GM21825 (cell line): ENCODE measurements around the gene PTBP2.

Experiments
- ATAC-seq: cut with Tn5 transposase; IDR thresholded peaks from one replicate; pipeline ENCODE4 v1.9.1; 2021; ENCODE audit warnings: mild to moderate bottlenecking, moderate library complexity; ENCODE audit not compliant: unreplicated experiment

Gene PTBP2, protein sequence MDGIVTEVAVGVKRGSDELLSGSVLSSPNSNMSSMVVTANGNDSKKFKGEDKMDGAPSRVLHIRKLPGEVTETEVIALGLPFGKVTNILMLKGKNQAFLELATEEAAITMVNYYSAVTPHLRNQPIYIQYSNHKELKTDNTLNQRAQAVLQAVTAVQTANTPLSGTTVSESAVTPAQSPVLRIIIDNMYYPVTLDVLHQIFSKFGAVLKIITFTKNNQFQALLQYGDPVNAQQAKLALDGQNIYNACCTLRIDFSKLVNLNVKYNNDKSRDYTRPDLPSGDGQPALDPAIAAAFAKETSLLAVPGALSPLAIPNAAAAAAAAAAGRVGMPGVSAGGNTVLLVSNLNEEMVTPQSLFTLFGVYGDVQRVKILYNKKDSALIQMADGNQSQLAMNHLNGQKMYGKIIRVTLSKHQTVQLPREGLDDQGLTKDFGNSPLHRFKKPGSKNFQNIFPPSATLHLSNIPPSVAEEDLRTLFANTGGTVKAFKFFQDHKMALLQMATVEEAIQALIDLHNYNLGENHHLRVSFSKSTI

DNA sequence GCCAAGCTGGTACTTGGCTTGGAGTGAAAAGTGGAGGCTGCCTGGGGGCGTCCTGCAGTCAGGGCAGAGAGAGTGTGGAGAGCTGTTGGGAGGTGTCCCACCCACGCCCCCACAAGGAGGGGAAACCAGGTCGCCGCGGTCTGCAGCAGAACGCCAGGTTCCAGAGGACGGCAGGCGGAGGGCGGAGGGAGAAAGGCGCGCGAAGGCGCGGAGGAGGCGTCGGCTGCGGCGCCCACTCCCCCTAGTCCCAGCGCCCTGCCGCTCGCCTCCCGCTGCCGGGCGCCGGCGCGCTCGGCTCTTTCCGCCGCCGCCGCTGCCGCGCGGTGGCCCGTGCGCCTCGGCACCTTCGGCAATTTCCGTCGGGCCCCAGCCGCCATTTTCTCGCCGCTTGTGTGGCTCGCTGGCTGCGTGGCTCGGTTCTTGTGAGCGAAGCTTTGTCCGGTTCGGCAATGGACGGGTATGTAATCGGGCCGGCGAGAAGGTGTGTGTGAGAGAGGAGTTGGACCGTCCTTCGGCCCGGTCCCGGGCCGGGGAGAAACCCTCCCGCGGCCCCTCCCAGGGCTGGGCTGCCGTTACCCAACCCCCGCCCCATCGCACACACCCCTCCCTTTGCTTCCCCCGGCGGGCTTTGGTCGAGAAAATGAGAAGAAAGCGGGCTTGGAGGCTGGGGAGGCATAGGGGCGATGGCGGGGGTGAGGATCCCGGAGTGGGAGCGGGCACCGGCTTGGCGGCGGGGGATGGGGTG, at the start of gene PTBP2:
Gene PTBP2, plus strand, starts transcription at position 369 of the 745 bp plus-strand sequence. Its CDS starts 81 bp downstream, at position 450.
- peak; percentile 94 for ATAC-seq

DNA sequence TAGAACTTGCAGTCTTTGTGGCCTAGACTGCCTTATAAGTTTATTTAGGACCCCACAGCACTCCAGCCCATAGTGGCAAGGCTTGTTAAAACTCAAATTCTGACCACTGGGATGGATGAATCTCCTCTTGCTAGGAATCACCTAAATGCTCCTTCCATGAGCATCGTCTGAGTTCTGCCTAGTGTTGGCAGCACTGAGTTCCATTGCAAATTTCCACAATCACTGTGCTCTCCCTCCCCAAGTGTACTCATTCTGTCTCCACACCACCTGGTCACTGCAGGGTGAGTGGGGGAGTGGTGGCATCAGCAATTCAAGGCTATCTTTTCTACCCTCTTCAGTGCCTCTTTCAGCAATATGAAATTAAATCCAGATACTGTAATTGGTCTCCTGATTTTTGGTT, 46.7 kb upstream of the PTBP2 start:
- no peak for ATAC-seq

GRCh38 chr1:96682056-96682455, 39.5 kb upstream of the PTBP2 start:
- ATAC-seq = no peak

DNA sequence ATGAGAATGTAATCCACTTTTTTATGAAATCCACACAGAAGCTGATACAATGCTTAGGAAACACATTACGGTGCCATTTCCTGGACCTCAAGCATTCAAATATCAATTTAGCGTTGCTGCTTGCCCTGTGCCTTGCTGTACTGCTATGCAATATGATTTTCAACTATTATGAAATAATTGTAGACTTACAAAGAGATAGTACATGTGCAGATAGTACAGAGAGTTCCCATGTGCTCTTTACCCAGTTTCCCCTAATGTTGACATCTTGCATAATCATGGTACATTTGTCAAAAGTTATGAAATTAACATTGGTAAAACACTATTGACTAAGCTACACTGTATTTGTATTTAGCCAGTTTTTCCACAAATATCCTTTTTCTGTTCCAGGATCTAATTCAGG, 37.7 kb upstream of the PTBP2 start:
- no peak for ATAC-seq

DNA sequence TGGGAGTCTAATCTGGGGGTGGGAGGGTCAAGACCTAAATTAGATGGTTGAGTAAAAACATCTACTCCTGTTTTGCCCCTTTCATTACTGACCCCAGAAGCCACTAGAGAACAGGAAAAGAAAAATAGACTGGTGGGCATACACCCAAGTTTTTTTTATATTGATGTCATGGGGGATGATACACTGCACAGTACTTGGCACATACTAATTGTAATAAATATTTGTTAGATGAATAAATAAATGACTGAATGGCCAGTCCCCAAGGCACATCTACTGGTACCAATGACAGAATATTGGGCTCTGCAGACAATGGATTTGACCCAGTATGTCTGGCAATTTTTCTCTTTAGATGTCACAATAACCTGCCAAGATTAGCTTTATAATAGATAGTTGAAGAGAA, 36.8 kb upstream of the PTBP2 start:
- ATAC-seq = no peak

DNA sequence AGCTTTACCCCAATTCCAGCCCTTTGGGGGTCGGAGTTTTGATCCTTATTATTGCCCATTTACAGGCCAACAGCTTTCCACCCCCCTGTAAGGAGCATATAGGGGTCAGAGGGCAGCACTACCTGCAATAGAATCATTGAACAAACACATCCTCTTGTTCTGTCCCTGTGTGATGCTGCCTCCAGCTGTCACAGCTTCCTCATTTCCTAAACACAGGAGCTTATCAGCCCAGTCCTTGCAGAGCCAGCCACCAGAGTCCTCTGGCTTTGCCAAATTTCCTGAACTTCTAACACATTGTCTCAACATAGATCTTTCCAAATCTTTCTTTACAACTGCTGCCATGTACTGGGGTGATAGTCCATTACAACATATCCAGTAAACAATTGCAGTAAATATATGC, 32.8 kb upstream of the PTBP2 start:
- no peak for ATAC-seq

DNA sequence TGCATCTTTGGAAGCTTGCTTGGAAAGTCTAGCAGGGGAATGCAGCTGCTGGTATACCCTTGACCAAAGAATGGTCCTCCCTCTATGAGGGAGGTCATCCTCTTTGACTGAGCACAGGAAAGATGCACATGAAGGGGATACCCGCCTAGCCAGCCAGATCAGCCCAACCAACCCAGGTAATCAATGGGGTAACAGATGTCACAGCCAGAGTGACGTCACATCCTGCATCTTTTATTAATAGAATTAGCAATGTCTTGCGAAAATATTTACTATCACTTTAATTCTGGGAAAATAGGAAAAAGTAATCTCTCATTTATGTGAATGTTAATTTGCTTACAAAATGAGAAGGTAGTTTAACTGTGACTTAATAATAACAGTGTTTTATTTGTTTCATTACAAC, 25.6 kb upstream of the PTBP2 start:
- no peak for ATAC-seq

GRCh38 chr1:96698342-96698983, 23.1 kb upstream of the PTBP2 start:
- no peak for ATAC-seq

DNA sequence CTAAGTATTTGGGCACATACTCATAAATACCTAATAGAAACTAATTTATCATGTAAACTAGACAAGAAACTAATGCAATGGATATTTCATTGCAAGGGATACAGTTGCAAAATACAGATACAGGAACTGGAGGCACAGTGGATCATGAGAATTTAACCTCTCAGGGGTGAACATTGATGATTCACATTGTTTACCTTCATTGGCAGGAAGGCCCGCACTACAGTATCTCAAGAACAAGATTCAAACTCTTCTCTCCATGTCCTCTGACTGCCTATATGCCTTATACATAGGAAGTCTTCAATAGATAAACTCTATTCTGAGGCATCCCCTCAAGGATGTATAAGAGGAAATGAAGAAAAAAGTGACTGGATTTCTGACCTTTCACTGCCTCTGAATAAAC, 18.4 kb upstream of the PTBP2 start:
- no peak for ATAC-seq

DNA sequence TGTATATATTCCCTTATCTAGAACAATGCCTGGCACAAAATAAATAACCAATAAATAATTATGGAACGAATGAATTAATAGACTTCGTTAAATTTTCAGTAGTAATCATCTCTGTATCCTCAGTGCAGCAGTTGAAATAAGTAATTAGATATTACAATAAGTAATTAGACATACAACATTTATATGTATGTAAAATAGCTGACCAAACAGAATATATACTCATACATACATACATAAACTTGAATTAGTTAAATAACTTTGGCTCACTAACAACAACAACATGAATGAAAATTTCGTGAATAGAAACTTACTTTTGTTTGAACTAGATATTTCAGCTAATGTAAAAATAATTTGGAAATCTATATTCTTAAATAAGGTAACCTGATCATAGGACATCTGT, 14.6 kb upstream of the PTBP2 start:
- ATAC-seq = no peak

GRCh38 chr1:96708482-96708881, 13.1 kb upstream of the PTBP2 start:
- no peak for ATAC-seq

GRCh38 chr1:96710708-96711477, 10.7 kb upstream of the PTBP2 start:
- ATAC-seq = no peak

DNA sequence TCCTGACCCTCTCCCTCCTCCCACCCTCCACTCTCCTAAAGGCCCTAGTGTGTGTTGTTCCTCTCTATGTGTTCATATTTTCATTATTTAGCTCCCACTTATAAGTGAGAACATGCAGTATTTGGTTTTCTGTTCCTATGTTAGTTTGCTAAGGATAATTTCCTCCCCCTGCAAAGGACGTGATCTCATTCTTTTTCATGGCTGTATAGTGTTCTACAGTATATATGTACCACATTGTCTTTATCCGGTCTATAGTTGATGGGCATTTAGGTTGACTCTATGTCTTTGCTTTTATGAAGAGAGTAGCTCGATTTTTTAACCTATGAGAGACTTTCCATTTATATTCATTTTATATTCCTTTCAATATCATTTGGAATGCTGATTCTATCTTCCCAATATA, 7.9 kb upstream of the PTBP2 start:
- no peak for ATAC-seq

DNA sequence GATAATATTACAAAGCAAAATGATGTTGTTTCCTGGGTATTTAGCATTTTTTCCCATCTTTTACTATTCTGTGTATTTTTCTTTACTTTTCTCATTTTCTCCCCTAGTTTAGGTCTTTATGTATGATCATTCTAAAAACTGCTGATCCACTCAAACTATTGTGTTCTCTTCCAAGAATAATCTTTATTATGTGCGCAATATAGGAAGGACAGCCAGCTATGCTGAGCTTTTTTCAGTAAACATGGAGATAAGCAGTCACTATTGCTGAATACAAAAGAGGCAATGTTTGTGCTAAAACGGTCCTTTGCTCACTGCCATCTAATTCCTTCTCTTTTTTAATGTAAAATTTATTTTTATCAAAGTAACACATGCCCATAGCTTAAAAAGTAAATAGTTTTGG, 6.7 kb upstream of the PTBP2 start:
- ATAC-seq = no peak

GRCh38 chr1:96715482-96715881, 6.1 kb upstream of the PTBP2 start:
- ATAC-seq = no peak

- ATAC-seq = peak; percentile 2
These were observed 550 bp upstream of the PTBP2 start for GRCh38 chr1:96721053-96721415.

- peak; percentile 51 for ATAC-seq
These were observed 758 bp downstream of the PTBP2 start for GRCh38 chr1:96722161-96722922.

DNA sequence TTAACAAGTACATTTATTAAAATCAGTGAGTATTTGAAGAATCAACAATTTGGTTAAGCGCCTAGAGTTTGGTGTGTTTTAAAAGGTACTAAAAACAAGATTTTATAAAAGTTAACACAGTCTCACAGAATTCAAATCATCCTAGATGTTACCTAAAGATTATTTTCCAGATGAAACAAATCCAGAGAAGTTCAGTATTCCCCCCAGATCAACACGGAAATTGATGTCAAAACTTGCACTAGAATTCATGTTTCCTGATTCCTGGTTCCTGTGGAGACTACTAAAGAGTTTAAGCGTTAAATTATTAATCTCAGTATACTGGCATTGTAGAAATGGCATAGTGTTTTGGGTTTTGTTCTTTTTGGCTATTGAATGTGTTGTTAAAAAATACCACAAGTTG, 1.4 kb downstream of the PTBP2 start:
- no peak for ATAC-seq

GRCh38 chr1:96723377-96723776, 1.8 kb downstream of the PTBP2 start:
- no peak for ATAC-seq

- ATAC-seq = no peak
These were observed 2.4 kb downstream of the PTBP2 start for GRCh38 chr1:96723936-96724335.
